Trophoblast cell (in vitro differentiated cells and primary cell): ENCODE data around the gene TMPRSS6.

Experiments used
- DNase-seq, 2 donors: peaks; one replicate each; pipeline ENCODE4 v3.0.0-alpha.2; 2016
- H2AFZ ChIP-seq: 2 replicates; pipeline ENCODE4 v1.6.1; 2013; ENCODE audit warnings: low read length, moderate library complexity, mild to moderate bottlenecking; ENCODE audit not compliant: insufficient read depth, poor library complexity
- H2AK5ac ChIP-seq: 2 replicates; pipeline ENCODE4 v1.6.1; 2013; ENCODE audit warnings: mild to moderate bottlenecking, low read length
- H2BK120ac ChIP-seq: 2 replicates; pipeline ENCODE4 v1.6.1; 2013; ENCODE audit warnings: low read length, mild to moderate bottlenecking, moderate library complexity; ENCODE audit not compliant: insufficient read depth, poor library complexity
- H2BK12ac ChIP-seq: 2 replicates; pipeline ENCODE4 v1.6.1; 2013; ENCODE audit warnings: mild to moderate bottlenecking, low read length, moderate library complexity
- H2BK5ac ChIP-seq: 2 replicates; pipeline ENCODE4 v1.6.1; 2013; ENCODE audit warnings: low read length, low read depth, moderate library complexity, mild to moderate bottlenecking; ENCODE audit not compliant: poor library complexity
- H3K14ac ChIP-seq: 2 replicates; pipeline ENCODE4 v1.6.1; 2013; ENCODE audit warnings: mild to moderate bottlenecking, low read length
- H3K18ac ChIP-seq: 2 replicates; pipeline ENCODE4 v1.6.1; 2013; ENCODE audit warnings: mild to moderate bottlenecking, low read length
- H3K23ac ChIP-seq: 2 replicates; pipeline ENCODE4 v1.6.1; 2013; ENCODE audit warnings: low read length
- H3K27ac ChIP-seq: 2 replicates; pipeline ENCODE4 v1.5.1; 2013; ENCODE audit warnings: low read depth, mild to moderate bottlenecking, inconsistent platforms, low read length, moderate library complexity
- H3K27me3 ChIP-seq: 2 replicates; pipeline ENCODE4 v1.6.1; 2013; ENCODE audit warnings: inconsistent platforms, mild to moderate bottlenecking, low read length, moderate library complexity; ENCODE audit not compliant: insufficient read depth
- H3K36me3 ChIP-seq, 2 experiments: 1 replicate in 1 of 2; 2 replicates in 1 of 2; pipeline ENCODE4 v1.6.1; 2013; ENCODE audit warnings: low read length in 2 of 2, mild to moderate bottlenecking in 2 of 2, moderate library complexity in 1 of 2; ENCODE audit not compliant: insufficient read depth in 2 of 2, control insufficient read depth in 1 of 2
- H3K4ac ChIP-seq: 2 replicates; pipeline ENCODE4 v1.6.1; 2013; ENCODE audit warnings: low read depth, mild to moderate bottlenecking, low read length, moderate library complexity
- H3K4me1 ChIP-seq, 2 experiments: 1 replicate in 1 of 2; 2 replicates in 1 of 2; pipeline ENCODE4 v1.6.1; 2013; ENCODE audit warnings: low read length in 2 of 2, mild to moderate bottlenecking in 2 of 2, moderate library complexity in 1 of 2; ENCODE audit not compliant: insufficient read depth in 2 of 2, control insufficient read depth in 1 of 2
- H3K4me2 ChIP-seq: 2 replicates; pipeline ENCODE4 v1.6.1; 2013; ENCODE audit warnings: inconsistent platforms, mild to moderate bottlenecking, low read length, moderate library complexity
- H3K4me3 ChIP-seq: 2 replicates; pipeline ENCODE4 v1.5.1; 2013; ENCODE audit warnings: mild to moderate bottlenecking, low read depth, low read length, inconsistent platforms
- H3K79me1 ChIP-seq: one replicate; pipeline ENCODE4 v1.6.1; 2013; ENCODE audit warnings: low read length
- H3K79me2 ChIP-seq: 2 replicates; pipeline ENCODE4 v1.6.1; 2013; ENCODE audit warnings: low read length, mild to moderate bottlenecking; ENCODE audit not compliant: control insufficient read depth, insufficient read depth, poor library complexity
- H3K9ac ChIP-seq: 2 replicates; pipeline ENCODE4 v1.6.1; 2013; ENCODE audit warnings: mild to moderate bottlenecking, low read length
- H3K9me3 ChIP-seq: 2 replicates; pipeline ENCODE4 v1.6.1; 2013; ENCODE audit warnings: low read depth, mild to moderate bottlenecking, control low read depth, inconsistent platforms, low read length; ENCODE audit not compliant: insufficient read depth
- H4K12ac ChIP-seq: 2 replicates; pipeline ENCODE4 v1.6.1; 2013; ENCODE audit warnings: low read depth, mild to moderate bottlenecking, low read length, moderate library complexity
- H4K8ac ChIP-seq: 2 replicates; pipeline ENCODE4 v1.6.1; 2013; ENCODE audit warnings: low read depth, mild to moderate bottlenecking, low read length, moderate library complexity
- H4K91ac ChIP-seq: one replicate; pipeline ENCODE4 v1.6.1; 2013; ENCODE audit warnings: low read depth, mild to moderate bottlenecking, low read length, moderate library complexity
- WGBS: extraction: QIAGEN DNeasy Blood & Tissue Kit; methylation state at CpG from one replicate; pipeline ENCODE4 v1.1.7; 2013; ENCODE audit warnings: missing lambda C conversion rate; ENCODE audit not compliant: insufficient read length, insufficient coverage; ENCODE audit errors: extremely low coverage; 5-methylcytosine and 5-hydroxymethylcytosine counted together

TMPRSS6 gene

GRCh38 chr22:37105154-37105553 is 4.4 kb downstream of the TMPRSS6 start:
- H3K14ac ChIP-seq: no peak overlapping the region
- H3K27me3 ChIP-seq: no peaks in the 10 kb centered on the region
- H3K79me1 ChIP-seq: no peaks in the 10 kb centered on the region
- no peaks in the 10 kb centered on the region for H3K36me3 ChIP-seq
- H2BK12ac ChIP-seq: no peak overlapping the region
- H4K12ac ChIP-seq: no peak overlapping the region
- H3K4me2 ChIP-seq: no peak overlapping the region
- H3K27ac ChIP-seq: no peak overlapping the region
- H2AK5ac ChIP-seq: no peak overlapping the region
- H3K9me3 ChIP-seq: no peaks in the 10 kb centered on the region
- no peak overlapping the region for H3K9ac ChIP-seq
- no peak overlapping the region for H4K91ac ChIP-seq
- H2BK5ac ChIP-seq: no peak overlapping the region
- H3K18ac ChIP-seq: no peak overlapping the region
- H2AFZ ChIP-seq: no peak overlapping the region
- no peak for DNase-seq
- no CpG with 5 or more reads among the region's 7 CpGs for WGBS
- no peak overlapping the region for H2BK120ac ChIP-seq
- no peak overlapping the region for H3K23ac ChIP-seq
- H3K4me1 ChIP-seq: peaks cover 4 to 6% of the 10 kb centered on the region in 2 experiments
- H3K4me3 ChIP-seq: no peak overlapping the region
- no peak overlapping the region for H4K8ac ChIP-seq
- H3K4ac ChIP-seq: no peak overlapping the region
- no peaks in the 10 kb centered on the region for H3K79me2 ChIP-seq

- H3K14ac ChIP-seq: no peak overlapping the region
- no peak overlapping the region for H3K4ac ChIP-seq
- H4K12ac ChIP-seq: no peak overlapping the region
- WGBS: no CpG with 5 or more reads among the region's 14 CpGs
- H3K4me1 ChIP-seq: no peaks in the 10 kb centered on the region
- no peak overlapping the region for H3K4me3 ChIP-seq
- H2AFZ ChIP-seq: no peak overlapping the region
- no peak overlapping the region for H2BK120ac ChIP-seq
- H3K4me2 ChIP-seq: no peak overlapping the region
- H3K27ac ChIP-seq: no peak overlapping the region
- DNase-seq: no peak
- H3K9ac ChIP-seq: no peak overlapping the region
- H3K79me1 ChIP-seq: no peaks in the 10 kb centered on the region
- H4K8ac ChIP-seq: no peak overlapping the region
- H2AK5ac ChIP-seq: no peak overlapping the region
- H3K18ac ChIP-seq: no peak overlapping the region
- H4K91ac ChIP-seq: no peak overlapping the region
- no peak overlapping the region for H2BK12ac ChIP-seq
- no peak overlapping the region for H3K23ac ChIP-seq
- H2BK5ac ChIP-seq: no peak overlapping the region
- H3K9me3 ChIP-seq: no peaks in the 10 kb centered on the region
- no peaks in the 10 kb centered on the region for H3K36me3 ChIP-seq
- H3K79me2 ChIP-seq: no peaks in the 10 kb centered on the region
- H3K27me3 ChIP-seq: no peaks in the 10 kb centered on the region
Measured at GRCh38 chr22:37103656-37104452, 5.7 kb downstream of the TMPRSS6 start.

- no CpG with 5 or more reads among the region's 18 CpGs for WGBS
- Histone ChIP-seq H3K4me2 (no peak overlapping the region), H2BK5ac (no peak overlapping the region), H3K4ac (no peak overlapping the region), H3K27ac (no peak overlapping the region), H2AFZ (no peak overlapping the region), H3K9me3 (no peaks in the 10 kb centered on the region), H4K12ac (no peak overlapping the region), H3K23ac (no peak overlapping the region), H3K79me2 (no peaks in the 10 kb centered on the region), H4K8ac (no peak overlapping the region), H3K36me3 (no peaks in the 10 kb centered on the region), H2BK120ac (no peak overlapping the region), H3K14ac (no peak overlapping the region), H3K18ac (no peak overlapping the region), H3K27me3 (no peaks in the 10 kb centered on the region), H3K79me1 (no peaks in the 10 kb centered on the region), H3K9ac (no peak overlapping the region), H2AK5ac (no peak overlapping the region), H2BK12ac (no peak overlapping the region), H3K4me3 (no peak overlapping the region), H3K4me1 (no peaks in the 10 kb centered on the region), H4K91ac (no peak overlapping the region)
- DNase-seq: no peak
Measured at GRCh38 chr22:37103151-37103550, 6.4 kb downstream of the TMPRSS6 start.

GRCh38 chr22:37101311-37102066 is 8.0 kb downstream of the TMPRSS6 start:
- H2AFZ ChIP-seq: no peak overlapping the region
- H3K4me2 ChIP-seq: no peak overlapping the region
- H3K79me1 ChIP-seq: no peaks in the 10 kb centered on the region
- H3K27ac ChIP-seq: no peak overlapping the region
- H4K12ac ChIP-seq: no peak overlapping the region
- no peaks in the 10 kb centered on the region for H3K79me2 ChIP-seq
- no peak overlapping the region for H3K18ac ChIP-seq
- H3K9me3 ChIP-seq: no peaks in the 10 kb centered on the region
- no peak overlapping the region for H2AK5ac ChIP-seq
- H4K8ac ChIP-seq: no peak overlapping the region
- H3K4me3 ChIP-seq: no peak overlapping the region
- H3K4me1 ChIP-seq: no peaks in the 10 kb centered on the region
- H3K14ac ChIP-seq: no peak overlapping the region
- H3K23ac ChIP-seq: no peak overlapping the region
- no peaks in the 10 kb centered on the region for H3K36me3 ChIP-seq
- no peak overlapping the region for H2BK120ac ChIP-seq
- H2BK5ac ChIP-seq: no peak overlapping the region
- no peak overlapping the region for H2BK12ac ChIP-seq
- WGBS: no CpG with 5 or more reads among the region's 10 CpGs
- H3K9ac ChIP-seq: no peak overlapping the region
- H4K91ac ChIP-seq: no peak overlapping the region
- no peak for DNase-seq
- H3K27me3 ChIP-seq: peaks cover 7% of the 10 kb centered on the region
- no peak overlapping the region for H3K4ac ChIP-seq
